NK-92 (cell line): ENCODE results near the gene ADGRV1.

Experiments used
- DNase-seq: peaks from one replicate; lab custom pipeline; 2025; ENCODE audit not compliant: unreplicated experiment; lab: John Stamatoyannopoulos, UW

The ADGRV1 gene

GRCh38 chr5:91098541-91098940 is 539.9 kb downstream of the ADGRV1 start:
- DNase-seq: no peak

GRCh38 chr5:91101600-91102379 is 543.2 kb downstream of the ADGRV1 start:
- no peak for DNase-seq

GRCh38 chr5:91103353-91104061 is 544.9 kb downstream of the ADGRV1 start:
- DNase-seq: no peak

- no peak for DNase-seq
These were observed 545.5 kb downstream of the ADGRV1 start for GRCh38 chr5:91104062-91104448.

- no peak for DNase-seq
These were observed 548.4 kb downstream of the ADGRV1 start for GRCh38 chr5:91106842-91107511.

- no peak for DNase-seq
These were observed 551.0 kb downstream of the ADGRV1 start for GRCh38 chr5:91109634-91110033.

GRCh38 chr5:91110686-91111085 is 552.1 kb downstream of the ADGRV1 start:
- DNase-seq: no peak

GRCh38 chr5:91111473-91112238 is 553.1 kb downstream of the ADGRV1 start:
- no peak for DNase-seq

GRCh38 chr5:91114658-91115057 is 556.1 kb downstream of the ADGRV1 start:
- no peak for DNase-seq

- no peak for DNase-seq
These were observed 559.8 kb downstream of the ADGRV1 start for GRCh38 chr5:91118354-91118753.

GRCh38 chr5:91118796-91119195 is 560.2 kb downstream of the ADGRV1 start:
- DNase-seq: no peak

- no peak for DNase-seq
These were observed 560.6 kb downstream of the ADGRV1 start for GRCh38 chr5:91119217-91119616.

GRCh38 chr5:91119981-91120850 is 561.6 kb downstream of the ADGRV1 start:
- DNase-seq: no peak

- no peak for DNase-seq
These were observed 562.9 kb downstream of the ADGRV1 start for GRCh38 chr5:91121347-91121993.

- DNase-seq: no peak
These were observed 564.1 kb downstream of the ADGRV1 start for GRCh38 chr5:91122651-91123050.

GRCh38 chr5:91123291-91123690 is 564.7 kb downstream of the ADGRV1 start:
- DNase-seq: no peak

- no peak for DNase-seq
These were observed 565.3 kb downstream of the ADGRV1 start for GRCh38 chr5:91123901-91124300.

- no peak for DNase-seq
These were observed 567.3 kb downstream of the ADGRV1 start for GRCh38 chr5:91125916-91126315.

GRCh38 chr5:91126448-91126847 is 567.9 kb downstream of the ADGRV1 start:
- DNase-seq: no peak

GRCh38 chr5:91126888-91127287 is 568.3 kb downstream of the ADGRV1 start:
- no peak for DNase-seq
